ENCODE results near the gene SFT2D2.

GRCh38 chr1:168288311-168289052 is 62.7 kb downstream of the SFT2D2 start:
- TF ChIP-seq CTCF (IDR thresholded peaks at IDR 0.05) = no peak
- no peak for TF ChIP-seq EZH2phosphoT487 (IDR thresholded peaks at IDR 0.05)

All from neural progenitor cell (in vitro differentiated cells).